ENCODE results near the gene MAP3K9.

Gene MAP3K9

DNA sequence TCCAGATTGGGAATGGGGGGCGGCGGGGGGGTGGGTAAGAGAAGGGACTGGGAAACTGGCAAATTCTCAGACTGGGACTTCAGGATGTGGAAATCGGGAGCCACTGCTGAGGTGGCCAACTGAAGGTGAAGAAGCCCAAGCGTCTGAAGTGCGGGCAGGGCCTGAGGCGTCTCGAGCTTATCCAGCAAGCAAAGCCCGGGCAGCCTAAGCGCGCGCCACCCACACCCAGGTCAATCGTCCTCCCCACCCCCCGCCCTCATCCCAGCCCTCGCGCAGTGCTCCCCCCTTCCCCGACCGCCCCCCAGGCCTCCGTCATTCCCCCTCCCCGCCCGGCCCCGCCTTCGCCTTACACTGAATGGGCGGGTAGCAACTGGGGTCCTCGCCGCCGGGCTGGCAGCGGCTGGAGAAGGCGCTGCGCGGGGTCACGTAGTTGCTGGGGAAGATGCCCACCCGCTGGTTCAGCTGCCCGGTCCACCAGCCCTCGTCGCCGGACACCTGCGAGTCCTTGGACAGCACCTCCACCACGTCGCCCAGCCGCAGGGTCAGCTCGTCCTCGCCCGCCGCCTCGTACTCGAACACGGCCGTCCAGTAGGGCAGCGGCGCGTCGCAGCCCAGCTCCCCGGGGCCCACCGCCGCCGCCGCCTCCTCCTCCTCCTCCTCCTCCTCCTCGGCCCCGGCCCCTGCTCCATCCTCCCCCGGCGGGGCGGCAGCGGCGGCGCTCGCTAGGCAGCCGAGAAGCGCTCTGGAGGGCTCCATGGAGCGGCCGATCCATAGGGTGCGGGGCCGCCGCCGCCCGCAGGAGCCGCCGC lies 693 bp downstream of the MAP3K9 start:
- Mint-ChIP-seq H3K4me1 (ENCODE audit: low read depth) (peaks cover 34% of the 10 kb centered on the region), H3K9me3 (no peaks in the 10 kb centered on the region), H3K27ac (peak overlapping the region; percentile 14), H3K27me3 (peaks cover 29% of the 10 kb centered on the region), H3K36me3 (ENCODE audit: low read depth) (no peaks in the 10 kb centered on the region), H3K4me3 (peak overlapping the region; percentile 81)
- intact Hi-C loops (cut with micrococcal nuclease) = no loop called here

DNA sequence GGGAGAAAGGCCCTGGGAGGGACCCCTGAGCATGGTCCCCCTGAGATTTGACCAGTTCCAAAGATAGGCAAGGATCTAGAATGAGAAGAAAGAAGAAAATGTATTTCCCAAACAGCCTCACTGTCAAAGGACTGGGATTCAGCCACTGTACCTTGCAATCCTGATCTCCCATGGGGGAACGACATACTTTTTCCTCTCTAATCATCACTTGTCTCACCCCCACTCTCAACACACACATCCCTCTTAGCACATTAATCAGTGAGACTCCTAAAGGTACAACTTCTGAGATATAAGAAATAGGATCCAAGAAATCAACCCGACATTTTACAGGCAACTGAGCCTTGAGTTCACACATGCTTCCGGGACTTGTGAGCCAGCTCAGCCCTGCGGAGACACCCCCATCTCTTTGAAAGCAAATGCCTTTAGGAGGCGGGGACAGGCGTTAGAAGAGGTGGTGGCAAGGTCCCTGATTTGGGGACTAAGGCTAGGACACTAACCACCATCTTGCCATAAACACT lies 1.4 kb downstream of the MAP3K9 start:
- intact Hi-C loops (cut with micrococcal nuclease) = no loop called here
- H3K4me3 Mint-ChIP-seq = peak overlapping the region; percentile 81

DNA sequence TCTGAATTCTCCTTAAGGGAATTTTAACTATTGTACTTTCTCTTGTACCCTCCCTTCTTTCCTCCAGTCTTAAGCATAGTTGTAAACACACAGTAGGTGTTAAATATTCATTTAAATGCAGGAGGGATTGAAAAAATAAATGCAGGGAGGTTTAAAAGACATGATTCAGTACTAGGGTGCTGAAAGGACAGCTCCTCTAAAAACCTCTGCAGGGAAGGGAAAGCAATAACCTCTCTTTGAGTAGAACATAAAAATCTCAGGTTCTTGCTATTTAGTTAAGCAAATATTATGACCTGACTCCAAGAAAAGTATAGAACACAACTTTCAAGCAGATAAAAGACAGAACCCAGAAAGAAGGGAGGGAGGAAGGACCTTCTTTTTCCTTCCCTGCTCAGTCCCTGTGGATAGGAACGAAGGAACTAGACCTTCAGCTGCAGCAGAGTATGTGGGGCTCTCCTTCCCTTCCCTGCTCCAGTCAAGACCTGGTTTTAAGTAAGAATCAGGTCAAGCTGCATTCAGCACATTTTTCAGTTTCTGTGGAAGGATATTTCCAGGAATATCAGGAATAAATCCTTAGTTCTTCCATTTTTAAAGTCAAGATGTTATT lies 4.7 kb downstream of the MAP3K9 start:
- peaks cover 39% of the 10 kb centered on the region for H3K4me1 Mint-ChIP-seq (ENCODE audit: low read depth)
- no peaks in the 10 kb centered on the region for H3K9me3 Mint-ChIP-seq
- H3K27me3 Mint-ChIP-seq = peaks cover 30% of the 10 kb centered on the region
- intact Hi-C loops (cut with micrococcal nuclease) = no loop called here
- no peaks in the 10 kb centered on the region for H3K36me3 Mint-ChIP-seq (ENCODE audit: low read depth)
- no peak overlapping the region for H3K4me3 Mint-ChIP-seq
- no peak overlapping the region for H3K27ac Mint-ChIP-seq

More for the DNA sequence above, 1.4 kb downstream of the MAP3K9 start:
- peak overlapping the region; percentile 14 for H3K27ac Mint-ChIP-seq
- no peaks in the 10 kb centered on the region for H3K36me3 Mint-ChIP-seq (ENCODE audit: low read depth)
- peaks cover 38% of the 10 kb centered on the region for H3K4me1 Mint-ChIP-seq (ENCODE audit: low read depth)
- peaks cover 28% of the 10 kb centered on the region for H3K27me3 Mint-ChIP-seq
- H3K9me3 Mint-ChIP-seq = no peaks in the 10 kb centered on the region

DNA sequence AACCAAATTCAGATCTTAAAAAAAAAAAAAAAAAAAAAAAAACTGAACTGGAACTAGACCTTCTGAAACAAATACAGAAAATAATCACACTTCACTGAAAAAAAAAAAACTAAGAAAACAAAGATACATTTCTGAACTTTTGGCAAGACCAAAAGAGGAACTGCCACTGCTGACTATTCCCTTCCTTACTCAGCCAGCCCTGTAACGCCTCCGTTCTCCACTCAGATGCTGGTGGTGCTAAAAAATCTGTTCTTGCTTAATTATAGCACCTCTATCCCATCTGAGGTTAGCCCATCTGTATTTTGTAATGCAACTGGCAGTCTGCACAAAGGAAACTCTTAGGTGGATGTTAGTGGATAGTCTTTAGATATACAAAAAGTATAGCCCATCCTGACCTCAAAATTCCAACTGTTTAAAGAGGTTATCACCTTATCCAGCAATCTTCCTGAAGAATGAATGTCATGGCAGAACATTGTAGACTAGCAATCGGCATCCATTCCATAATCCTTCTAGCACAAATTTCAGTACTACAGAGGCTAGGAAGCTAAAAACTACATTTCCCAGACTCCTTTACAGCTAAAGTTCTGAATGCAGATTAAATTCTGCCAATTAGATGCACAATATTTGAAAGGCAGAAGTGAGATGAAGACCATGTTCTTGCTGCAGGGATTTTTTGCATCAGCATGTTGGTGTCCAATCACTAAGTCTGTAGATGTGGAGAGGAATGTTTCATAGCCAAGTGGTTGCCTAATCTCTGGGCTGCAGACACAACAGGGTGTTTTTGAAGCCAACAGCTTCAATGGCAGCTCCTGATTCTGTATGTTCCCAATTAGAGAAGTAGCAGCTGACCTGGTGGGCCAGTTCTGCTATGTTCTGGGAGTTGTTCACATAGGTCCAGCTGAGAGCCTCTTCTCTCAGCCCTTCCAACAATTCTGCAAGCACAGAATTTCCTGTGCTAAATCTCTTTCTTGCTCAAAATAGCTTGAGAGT lies 5.7 kb downstream of the MAP3K9 start:
- intact Hi-C loops (cut with micrococcal nuclease) = no loop called here
- Mint-ChIP-seq H3K27ac (peak overlapping the region; percentile 46), H3K4me1 (ENCODE audit: low read depth) (peaks cover 34% of the 10 kb centered on the region), H3K27me3 (peaks cover 25% of the 10 kb centered on the region), H3K9me3 (no peaks in the 10 kb centered on the region), H3K4me3 (no peak overlapping the region), H3K36me3 (ENCODE audit: low read depth) (no peaks in the 10 kb centered on the region)

DNA sequence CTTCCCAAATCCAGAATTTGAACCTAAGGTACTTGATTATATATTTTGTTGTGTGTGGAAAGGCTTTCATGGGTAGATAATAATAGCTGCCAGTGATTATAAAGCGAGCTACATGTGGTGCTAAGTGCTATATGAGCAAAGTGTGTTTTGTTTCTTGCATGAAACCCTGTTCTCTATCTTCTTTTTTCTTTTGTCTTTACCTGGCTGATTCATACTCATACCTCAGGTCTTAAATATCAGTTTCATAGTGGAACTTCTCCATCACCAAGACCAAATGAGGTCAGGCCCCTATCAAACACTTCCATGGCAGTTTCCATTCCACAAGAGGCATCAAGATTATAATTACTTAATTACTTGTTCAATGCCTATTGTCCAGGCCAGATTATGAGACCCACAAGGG lies 6.9 kb downstream of the MAP3K9 start:
- H3K9me3 Mint-ChIP-seq = no peaks in the 10 kb centered on the region
- peaks cover 25% of the 10 kb centered on the region for H3K4me1 Mint-ChIP-seq (ENCODE audit: low read depth)
- no peak overlapping the region for H3K4me3 Mint-ChIP-seq
- H3K36me3 Mint-ChIP-seq (ENCODE audit: low read depth) = no peaks in the 10 kb centered on the region
- peaks cover 14% of the 10 kb centered on the region for H3K27me3 Mint-ChIP-seq
- H3K27ac Mint-ChIP-seq = peak overlapping the region; percentile 46
- intact Hi-C loops (cut with micrococcal nuclease) = no loop called here

DNA sequence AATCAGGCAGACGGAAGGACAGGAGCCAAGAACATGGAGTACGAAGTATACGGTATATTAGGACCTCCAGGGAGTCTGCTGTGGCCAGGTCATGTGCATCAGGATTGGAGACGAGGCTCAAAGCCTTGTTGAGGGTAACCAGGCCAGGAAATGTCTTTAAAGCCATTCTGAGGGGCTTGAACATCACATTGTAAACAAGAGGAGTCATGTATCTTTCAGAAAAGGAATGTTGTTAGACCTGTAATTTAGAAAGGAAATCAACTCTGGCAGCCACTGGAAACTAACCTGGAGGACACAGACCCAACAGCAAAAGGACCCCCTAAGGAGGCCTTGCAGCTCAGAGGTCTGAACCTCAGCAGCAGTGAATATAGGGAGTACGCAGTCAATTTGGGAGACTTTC lies 7.5 kb downstream of the MAP3K9 start:
- intact Hi-C loops (cut with micrococcal nuclease) = no loop called here
- Mint-ChIP-seq H3K4me3 (no peak overlapping the region), H3K27ac (peak overlapping the region; percentile 10), H3K36me3 (ENCODE audit: low read depth) (no peaks in the 10 kb centered on the region), H3K27me3 (peaks cover 9% of the 10 kb centered on the region), H3K9me3 (no peaks in the 10 kb centered on the region), H3K4me1 (ENCODE audit: low read depth) (peaks cover 25% of the 10 kb centered on the region)

DNA sequence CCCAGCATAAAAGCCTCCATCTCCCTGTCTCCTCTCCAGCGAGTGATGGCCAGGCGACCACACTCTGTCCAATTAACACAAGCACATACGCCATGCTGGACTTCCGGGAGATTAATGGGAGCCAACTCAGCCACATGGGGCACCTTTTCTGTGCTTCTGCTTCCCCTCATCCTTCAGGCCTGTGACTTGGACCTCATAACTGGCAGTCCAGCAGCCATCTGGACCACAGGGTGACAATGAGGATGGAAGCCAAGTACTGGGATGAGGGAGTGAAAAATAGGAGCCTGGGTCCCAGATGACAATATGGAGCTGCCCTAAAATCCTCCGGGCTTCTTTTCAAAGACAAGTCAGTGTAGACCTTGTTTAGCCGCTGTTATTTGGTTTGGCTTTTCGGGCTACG lies 12.8 kb downstream of the MAP3K9 start:
- Mint-ChIP-seq H3K27ac (no peak overlapping the region), H3K9me3 (no peaks in the 10 kb centered on the region), H3K4me3 (no peak overlapping the region), H3K4me1 (ENCODE audit: low read depth) (no peaks in the 10 kb centered on the region), H3K36me3 (ENCODE audit: low read depth) (no peaks in the 10 kb centered on the region), H3K27me3 (no peaks in the 10 kb centered on the region)
- intact Hi-C loops (cut with micrococcal nuclease) = no loop called here

DNA sequence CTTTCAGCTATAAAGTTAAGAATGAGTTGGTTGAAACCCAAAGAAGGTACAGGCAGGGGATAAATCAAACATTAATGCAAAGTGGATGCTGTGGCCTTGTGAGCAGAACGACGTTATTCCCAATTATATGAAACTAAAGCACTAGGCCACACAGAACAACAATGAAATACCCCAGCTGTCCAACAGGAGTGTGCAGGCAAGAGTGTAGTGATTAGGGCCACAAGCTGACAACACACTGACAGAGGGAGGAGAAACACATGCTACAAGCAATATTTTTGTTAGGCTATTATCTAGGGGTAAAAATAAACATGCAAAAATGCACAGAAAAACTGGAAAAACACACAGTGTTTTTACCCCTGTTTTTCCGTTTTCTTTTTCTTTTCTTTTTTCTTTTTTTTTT lies 15.0 kb downstream of the MAP3K9 start:
- no peak overlapping the region for H3K27ac Mint-ChIP-seq
- no peaks in the 10 kb centered on the region for H3K9me3 Mint-ChIP-seq
- H3K4me1 Mint-ChIP-seq (ENCODE audit: low read depth) = no peaks in the 10 kb centered on the region
- H3K36me3 Mint-ChIP-seq (ENCODE audit: low read depth) = no peaks in the 10 kb centered on the region
- intact Hi-C loops (cut with micrococcal nuclease) = no loop called here
- H3K4me3 Mint-ChIP-seq = no peak overlapping the region
- H3K27me3 Mint-ChIP-seq = no peaks in the 10 kb centered on the region

DNA sequence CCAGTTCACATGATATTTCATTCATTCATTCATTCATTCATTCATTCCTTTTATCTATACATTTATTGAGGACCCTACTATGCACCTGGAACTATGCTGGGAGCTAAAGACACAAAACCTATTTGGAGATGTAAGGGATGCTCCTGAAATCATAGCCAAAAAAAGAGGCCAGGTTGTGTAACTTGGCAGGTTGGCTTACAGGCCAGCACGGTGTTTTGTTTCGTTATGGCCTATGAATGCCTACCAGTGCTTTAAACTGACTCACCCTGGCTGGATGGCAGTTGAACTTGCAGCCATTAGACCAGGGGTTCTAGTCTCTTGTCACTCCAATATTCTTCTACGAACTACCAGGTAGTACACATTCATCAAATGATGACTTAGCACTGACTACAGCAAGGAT lies 15.7 kb downstream of the MAP3K9 start:
- no peaks in the 10 kb centered on the region for H3K27me3 Mint-ChIP-seq
- H3K27ac Mint-ChIP-seq = no peak overlapping the region
- intact Hi-C loops (cut with micrococcal nuclease) = no loop called here
- H3K4me1 Mint-ChIP-seq (ENCODE audit: low read depth) = no peaks in the 10 kb centered on the region
- no peaks in the 10 kb centered on the region for H3K9me3 Mint-ChIP-seq
- no peaks in the 10 kb centered on the region for H3K36me3 Mint-ChIP-seq (ENCODE audit: low read depth)
- no peak overlapping the region for H3K4me3 Mint-ChIP-seq

DNA sequence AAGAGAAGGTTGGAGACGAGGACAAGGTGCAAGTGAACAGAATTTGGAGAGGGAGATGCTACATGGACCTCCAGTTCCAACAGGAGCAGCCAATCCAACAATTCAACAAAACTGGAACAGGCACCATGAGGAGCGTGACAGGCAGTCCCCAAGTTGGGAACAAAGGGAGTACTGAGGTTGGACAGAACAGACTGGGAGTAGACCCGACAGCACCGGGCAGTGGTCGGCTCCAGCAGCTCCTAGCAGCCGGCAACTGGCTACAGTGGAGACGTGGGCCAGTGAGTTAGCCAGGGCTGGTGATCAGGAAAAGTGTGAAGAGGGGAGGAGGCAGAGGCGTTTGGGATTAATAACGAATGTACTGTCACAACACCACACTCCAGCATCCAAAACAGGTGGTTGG lies 16.4 kb downstream of the MAP3K9 start:
- Mint-ChIP-seq H3K27ac (no peak overlapping the region), H3K36me3 (ENCODE audit: low read depth) (no peaks in the 10 kb centered on the region), H3K9me3 (no peaks in the 10 kb centered on the region), H3K27me3 (no peaks in the 10 kb centered on the region), H3K4me1 (ENCODE audit: low read depth) (no peaks in the 10 kb centered on the region), H3K4me3 (no peak overlapping the region)
- intact Hi-C loops (cut with micrococcal nuclease) = no loop called here

DNA sequence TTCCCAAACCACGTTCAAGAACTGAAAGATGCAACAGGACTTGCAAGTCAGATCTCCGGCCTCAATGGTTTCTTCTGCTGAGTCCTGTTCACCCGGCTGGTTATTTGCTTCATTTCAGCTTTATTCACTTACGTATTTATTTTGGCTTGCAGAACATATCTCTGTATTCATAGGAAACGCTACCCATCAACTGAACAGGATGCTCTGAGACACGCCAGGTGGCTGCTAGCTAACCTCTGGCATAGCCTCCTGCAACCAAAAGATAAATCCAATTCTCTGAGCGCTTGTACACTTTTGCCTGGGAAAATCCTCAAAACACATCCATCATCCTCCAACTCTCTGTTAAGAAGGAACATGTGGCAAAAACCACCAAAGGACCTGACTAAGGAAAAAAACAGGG lies 17.3 kb downstream of the MAP3K9 start:
- Mint-ChIP-seq H3K4me1 (ENCODE audit: low read depth) (no peaks in the 10 kb centered on the region), H3K4me3 (no peak overlapping the region), H3K9me3 (no peaks in the 10 kb centered on the region), H3K36me3 (ENCODE audit: low read depth) (no peaks in the 10 kb centered on the region), H3K27me3 (no peaks in the 10 kb centered on the region), H3K27ac (no peak overlapping the region)
- intact Hi-C loops (cut with micrococcal nuclease) = no loop called here

DNA sequence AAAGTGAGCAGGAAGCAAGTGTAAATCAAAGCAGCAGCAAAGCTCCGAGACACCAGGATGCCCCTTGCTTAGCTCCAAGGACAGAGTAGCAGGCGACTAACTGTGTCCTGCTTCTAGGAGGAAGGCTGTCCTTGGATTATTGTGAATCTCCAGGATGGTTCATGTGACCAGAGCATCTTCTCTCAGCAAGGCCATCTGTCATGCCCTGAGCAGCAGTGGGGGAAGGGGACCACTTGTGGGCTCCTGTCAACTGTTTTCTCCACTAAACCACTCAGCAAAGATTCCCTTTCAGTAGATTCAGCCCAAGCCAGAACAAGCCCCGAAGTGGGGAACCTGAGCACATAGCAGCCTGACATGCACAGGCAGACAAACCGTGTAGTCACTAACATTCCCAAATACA lies 19.4 kb downstream of the MAP3K9 start:
- Mint-ChIP-seq H3K27me3 (peaks cover 3% of the 10 kb centered on the region), H3K4me3 (no peak overlapping the region), H3K9me3 (no peaks in the 10 kb centered on the region), H3K27ac (no peak overlapping the region), H3K4me1 (ENCODE audit: low read depth) (no peaks in the 10 kb centered on the region), H3K36me3 (ENCODE audit: low read depth) (no peaks in the 10 kb centered on the region)
- intact Hi-C loops (cut with micrococcal nuclease) = no loop called here

DNA sequence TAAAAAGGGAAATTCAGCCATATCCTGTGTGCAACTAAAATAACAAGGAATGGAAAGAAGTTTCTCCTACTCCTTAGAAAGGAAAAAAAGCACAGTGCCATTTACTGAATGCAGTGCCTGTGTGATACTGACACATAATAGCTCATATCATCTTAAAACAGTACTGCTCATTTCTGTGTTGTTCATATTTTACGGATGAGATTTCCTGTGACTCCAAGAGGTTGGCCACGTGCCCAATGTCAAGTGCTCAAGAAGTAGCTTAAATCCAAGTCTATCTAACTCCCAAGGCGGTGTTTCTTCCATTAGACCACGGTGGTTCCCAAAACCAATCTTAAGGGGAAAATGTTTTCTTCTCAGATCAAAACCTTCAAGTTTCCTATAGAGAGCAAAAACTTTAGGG lies 20.0 kb downstream of the MAP3K9 start:
- Mint-ChIP-seq H3K27ac (no peak overlapping the region), H3K9me3 (no peaks in the 10 kb centered on the region), H3K36me3 (ENCODE audit: low read depth) (no peaks in the 10 kb centered on the region), H3K27me3 (peaks cover 3% of the 10 kb centered on the region), H3K4me3 (no peak overlapping the region), H3K4me1 (ENCODE audit: low read depth) (no peaks in the 10 kb centered on the region)
- intact Hi-C loops (cut with micrococcal nuclease) = no loop called here

DNA sequence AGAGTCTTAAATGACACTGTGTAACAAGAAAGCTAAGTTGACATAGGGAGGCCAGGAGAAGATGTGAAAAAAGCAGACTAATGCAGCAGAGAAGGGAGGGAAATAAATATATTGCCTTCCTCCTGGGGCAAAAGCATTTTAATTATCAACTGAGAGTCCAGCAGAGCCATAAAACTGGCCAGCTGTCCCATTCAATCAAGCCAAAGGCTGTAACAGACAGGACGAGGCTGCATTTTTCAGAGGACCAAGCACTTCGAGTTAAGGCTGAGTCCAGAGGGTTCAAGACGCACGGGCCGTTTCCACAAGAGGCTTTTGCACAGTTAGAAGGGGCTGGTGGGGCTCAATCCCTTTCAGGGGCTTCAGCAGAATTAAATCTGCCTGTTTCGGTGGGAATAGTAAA lies 20.4 kb downstream of the MAP3K9 start:
- Mint-ChIP-seq H3K9me3 (no peaks in the 10 kb centered on the region), H3K4me1 (ENCODE audit: low read depth) (no peaks in the 10 kb centered on the region), H3K4me3 (no peak overlapping the region), H3K27me3 (peaks cover 3% of the 10 kb centered on the region), H3K27ac (no peak overlapping the region), H3K36me3 (ENCODE audit: low read depth) (no peaks in the 10 kb centered on the region)
- intact Hi-C loops (cut with micrococcal nuclease) = no loop called here

Data from dendritic cell treated with granulocyte-macrophage colony-stimulating factor and Interleukin-4, amounts not matched to agents 40 ng/mL and 50 ng/mL, for 4 days (primary cell).